GM18858 (cell line): ENCODE measurements around the gene SH3GL2.
"Not testable (repeated sequence)": the region's sequence is repeated elsewhere in the genome, so short reads cannot be mapped to it uniquely, and the experiment has no call there.

Source experiments
- ATAC-seq: cut with Tn5 transposase; IDR thresholded peaks from one replicate; pipeline ENCODE4 v1.9.1; 2021; ENCODE audit not compliant: unreplicated experiment

The SH3GL2 gene

GRCh38 chr9:17742067-17742466, 163.2 kb downstream of the SH3GL2 start:
- ATAC-seq: no peak

GRCh38 chr9:17744786-17745185, 165.9 kb downstream of the SH3GL2 start:
- no peak for ATAC-seq

GRCh38 chr9:17750269-17750668, 171.4 kb downstream of the SH3GL2 start:
- no peak for ATAC-seq

- no peak for ATAC-seq
Measured at GRCh38 chr9:17751486-17751885, 172.6 kb downstream of the SH3GL2 start.

GRCh38 chr9:17752021-17752420, 173.2 kb downstream of the SH3GL2 start:
- no peak for ATAC-seq

GRCh38 chr9:17757816-17758215, 178.9 kb downstream of the SH3GL2 start:
- no peak for ATAC-seq

- no peak for ATAC-seq
Measured at GRCh38 chr9:17760250-17760649, 181.4 kb downstream of the SH3GL2 start.

- ATAC-seq: no peak
Measured at GRCh38 chr9:17761984-17762676, 183.3 kb downstream of the SH3GL2 start.

GRCh38 chr9:17764306-17764705, 185.4 kb downstream of the SH3GL2 start:
- ATAC-seq: no peak

GRCh38 chr9:17765131-17765530, 186.3 kb downstream of the SH3GL2 start:
- not testable (repeated sequence) for ATAC-seq

- ATAC-seq: no peak
Measured at GRCh38 chr9:17772223-17772622, 193.4 kb downstream of the SH3GL2 start.

- no peak for ATAC-seq
Measured at GRCh38 chr9:17775656-17776055, 196.8 kb downstream of the SH3GL2 start.

- no peak for ATAC-seq
Measured at GRCh38 chr9:17776735-17777134, 197.9 kb downstream of the SH3GL2 start.

- ATAC-seq: no peak
Measured at GRCh38 chr9:17777465-17777864, 198.6 kb downstream of the SH3GL2 start.

- ATAC-seq: no peak
Measured at GRCh38 chr9:17782430-17783149, 203.7 kb downstream of the SH3GL2 start.

GRCh38 chr9:17783227-17783626, 204.4 kb downstream of the SH3GL2 start:
- no peak for ATAC-seq

GRCh38 chr9:17789316-17789715, 210.4 kb downstream of the SH3GL2 start:
- ATAC-seq: no peak

GRCh38 chr9:17793713-17794622, 215.1 kb downstream of the SH3GL2 start:
- ATAC-seq: no peak

- ATAC-seq: no peak
Measured at GRCh38 chr9:17795744-17796143, 216.9 kb downstream of the SH3GL2 start.

- no peak for ATAC-seq
Measured at GRCh38 chr9:17799369-17799768, 220.5 kb downstream of the SH3GL2 start.

- ATAC-seq: no peak
Measured at GRCh38 chr9:17800418-17800817, 221.6 kb downstream of the SH3GL2 start.
